Measurements from ENCODE around the gene MALT1. TPM values are rescaled to one million over a fixed set of nuclear protein-coding genes. Genes with fewer than 3 reads are reported as not detected.

MALT1 gene
- polyA plus RNA-seq (2013, experiment 1 of 2): 17.6 TPM
- polyA plus RNA-seq (2013, experiment 2 of 2): 17.7 TPM

DNA sequence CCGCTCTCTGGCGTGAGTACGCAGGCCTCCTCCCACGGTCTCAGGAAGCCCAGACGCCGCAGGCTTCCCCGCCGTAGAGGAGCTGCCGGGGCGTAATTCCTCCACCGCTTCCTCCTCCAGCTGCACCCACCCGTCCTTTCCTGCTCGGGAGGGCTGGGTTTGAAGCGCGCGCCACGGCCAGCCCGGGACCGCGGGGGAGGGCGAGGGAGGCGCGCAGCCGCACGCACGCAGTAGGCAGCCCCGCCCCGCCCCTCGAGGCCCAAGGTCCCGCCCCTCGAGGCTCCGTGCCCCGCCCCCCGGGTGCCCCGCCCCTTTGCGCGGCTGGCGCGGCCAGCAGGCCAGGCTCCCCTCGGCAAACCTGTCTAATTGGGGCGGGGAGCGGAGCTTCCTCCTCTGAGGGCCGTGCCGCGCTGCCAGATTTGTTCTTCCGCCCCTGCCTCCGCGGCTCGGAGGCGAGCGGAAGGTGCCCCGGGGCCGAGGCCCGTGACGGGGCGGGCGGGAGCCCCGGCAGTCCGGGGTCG, at the start of gene MALT1:
TSS of gene MALT1 (plus strand) at position 355 of the 521 bp plus-strand sequence. CDS start 179 bp downstream, outside the sequence.
- Histone ChIP-seq H3K4me1 (ENCODE audit: control insufficient read depth, low read depth, low read length) (peaks cover 8% of the 10 kb centered on the region), H2AK5ac (ENCODE audit: low read length) (no peak within 1 kb of the TSS), H3K56ac (ENCODE audit: low read length) (peak within 1 kb of the TSS; percentile 93), H2BK15ac (replicated peaks; ENCODE audit: low read depth) (no peak within 1 kb of the TSS), H3K27ac (ENCODE audit: low read depth, low read length) (peak within 1 kb of the TSS; percentile 98), H3K79me1 (ENCODE audit: low read length) (peaks cover 15% of the 10 kb centered on the region), H3K4me2 (ENCODE audit: low read length) (peak within 1 kb of the TSS; percentile 96), H3K36me3 (ENCODE audit: control insufficient read depth, insufficient read depth, low read length) (no peaks in the 10 kb centered on the region), H3K4ac (ENCODE audit: low read depth, low read length) (peak within 1 kb of the TSS; percentile 77), H3K23ac (ENCODE audit: low read length) (no peak within 1 kb of the TSS), H3K9ac (ENCODE audit: low read length) (peak within 1 kb of the TSS; percentile 92), H2BK5ac (ENCODE audit: low read length) (peak within 1 kb of the TSS; percentile 47), H4K8ac (ENCODE audit: low read depth, low read length) (peak within 1 kb of the TSS; percentile 58), H3K27me3 (ENCODE audit: insufficient read depth, low read length, poor library complexity) (no peaks in the 10 kb centered on the region), H4K5ac (ENCODE audit: low read length) (no peak within 1 kb of the TSS), H3K4me3 (ENCODE audit: low read length) (peak within 1 kb of the TSS; percentile 92), H3K18ac (ENCODE audit: low read length) (peak within 1 kb of the TSS; percentile 100), H2BK120ac (ENCODE audit: low read depth, low read length) (peak within 1 kb of the TSS; percentile 77), H3K79me2 (ENCODE audit: control insufficient read depth, insufficient read depth, low read length) (peaks cover 33% of the 10 kb centered on the region)
- DNase-seq: peak; percentile 95
- WGBS (ENCODE audit: extremely low coverage, insufficient coverage, low lambda C conversion rate): no CpG with 5 or more reads among the region's 60 CpGs

DNA sequence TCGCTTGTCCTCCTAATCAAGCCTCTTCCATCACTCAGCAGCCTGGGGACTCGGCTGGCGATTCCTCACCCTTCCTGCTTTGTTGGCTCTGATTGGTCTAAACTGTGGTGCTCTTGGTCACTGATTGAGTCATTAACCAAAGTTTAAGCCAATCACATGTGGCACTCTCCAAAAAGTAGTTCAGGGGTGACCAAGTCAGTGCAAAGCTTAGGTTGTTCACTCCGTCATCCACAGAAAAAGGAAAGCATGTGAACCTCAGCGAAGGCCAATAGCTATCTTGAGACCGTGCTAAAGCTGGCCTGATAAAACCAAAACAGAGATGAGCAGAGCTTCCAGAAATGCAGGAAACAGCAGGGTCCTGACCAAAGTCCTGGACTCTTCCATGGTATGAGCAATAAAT, 47.3 kb upstream of the MALT1 start:
- no peak overlapping the region for H3K27ac ChIP-seq (ENCODE audit: low read depth, low read length)
- no peak overlapping the region for H3K4me2 ChIP-seq (ENCODE audit: low read length)
- no peak overlapping the region for H3K18ac ChIP-seq (ENCODE audit: low read length)
- H3K4ac ChIP-seq (ENCODE audit: low read depth, low read length): no peak overlapping the region
- no peak for DNase-seq
- no peaks in the 10 kb centered on the region for H3K79me2 ChIP-seq (ENCODE audit: control insufficient read depth, insufficient read depth, low read length)
- no peak overlapping the region for H2BK5ac ChIP-seq (ENCODE audit: low read length)
- H3K9ac ChIP-seq (ENCODE audit: low read length): no peak overlapping the region
- no peak overlapping the region for H3K4me3 ChIP-seq (ENCODE audit: low read length)
- H3K56ac ChIP-seq (ENCODE audit: low read length): peak overlapping the region; percentile 1
- H2AK5ac ChIP-seq (ENCODE audit: low read length): no peak overlapping the region
- peaks cover 7% of the 10 kb centered on the region for H3K4me1 ChIP-seq (ENCODE audit: control insufficient read depth, low read depth, low read length)
- H4K5ac ChIP-seq (ENCODE audit: low read length): no peak overlapping the region
- H4K8ac ChIP-seq (ENCODE audit: low read depth, low read length): no peak overlapping the region
- no peaks in the 10 kb centered on the region for H3K79me1 ChIP-seq (ENCODE audit: low read length)
- H3K23ac ChIP-seq (ENCODE audit: low read length): no peak overlapping the region
- H3K27me3 ChIP-seq (ENCODE audit: insufficient read depth, low read length, poor library complexity): no peaks in the 10 kb centered on the region
- no CpG with 5 or more reads among the region's 6 CpGs for WGBS (ENCODE audit: extremely low coverage, insufficient coverage, low lambda C conversion rate)
- H2BK15ac ChIP-seq (replicated peaks; ENCODE audit: low read depth): no peak overlapping the region
- no peaks in the 10 kb centered on the region for H3K36me3 ChIP-seq (ENCODE audit: control insufficient read depth, insufficient read depth, low read length)
- H2BK120ac ChIP-seq (ENCODE audit: low read depth, low read length): no peak overlapping the region

- Histone ChIP-seq H3K27ac (ENCODE audit: low read depth, low read length) (no peak overlapping the region), H3K4ac (ENCODE audit: low read depth, low read length) (peak overlapping the region; percentile 10), H4K8ac (ENCODE audit: low read depth, low read length) (no peak overlapping the region), H3K4me1 (ENCODE audit: control insufficient read depth, low read depth, low read length) (peaks cover 9% of the 10 kb centered on the region), H3K18ac (ENCODE audit: low read length) (peak overlapping the region; percentile 78), H2BK120ac (ENCODE audit: low read depth, low read length) (no peak overlapping the region), H2BK5ac (ENCODE audit: low read length) (no peak overlapping the region), H3K56ac (ENCODE audit: low read length) (peak overlapping the region; percentile 31), H3K36me3 (ENCODE audit: control insufficient read depth, insufficient read depth, low read length) (no peaks in the 10 kb centered on the region), H3K27me3 (ENCODE audit: insufficient read depth, low read length, poor library complexity) (no peaks in the 10 kb centered on the region), H2BK15ac (replicated peaks; ENCODE audit: low read depth) (no peak overlapping the region), H3K79me1 (ENCODE audit: low read length) (no peaks in the 10 kb centered on the region), H3K9ac (ENCODE audit: low read length) (peak overlapping the region; percentile 2), H3K79me2 (ENCODE audit: control insufficient read depth, insufficient read depth, low read length) (no peaks in the 10 kb centered on the region), H3K4me3 (ENCODE audit: low read length) (no peak overlapping the region), H3K23ac (ENCODE audit: low read length) (no peak overlapping the region), H3K4me2 (ENCODE audit: low read length) (no peak overlapping the region), H4K5ac (ENCODE audit: low read length) (no peak overlapping the region), H2AK5ac (ENCODE audit: low read length) (peak overlapping the region; percentile 57)
- no peak for DNase-seq
- no CpG with 5 or more reads among the region's 10 CpGs for WGBS (ENCODE audit: extremely low coverage, insufficient coverage, low lambda C conversion rate)
Measured at GRCh38 chr18:58625839-58626238, 45.4 kb upstream of the MALT1 start.

GRCh38 chr18:58630071-58630470, 41.2 kb upstream of the MALT1 start:
- peak; percentile 92 for DNase-seq
- H3K79me2 ChIP-seq (ENCODE audit: control insufficient read depth, insufficient read depth, low read length): no peaks in the 10 kb centered on the region
- H3K18ac ChIP-seq (ENCODE audit: low read length): no peak overlapping the region
- no peak overlapping the region for H2BK5ac ChIP-seq (ENCODE audit: low read length)
- H3K4me2 ChIP-seq (ENCODE audit: low read length): no peak overlapping the region
- H4K8ac ChIP-seq (ENCODE audit: low read depth, low read length): no peak overlapping the region
- H3K9ac ChIP-seq (ENCODE audit: low read length): no peak overlapping the region
- no CpG with 5 or more reads among the region's 2 CpGs for WGBS (ENCODE audit: extremely low coverage, insufficient coverage, low lambda C conversion rate)
- H3K27me3 ChIP-seq (ENCODE audit: insufficient read depth, low read length, poor library complexity): no peaks in the 10 kb centered on the region
- H3K4me1 ChIP-seq (ENCODE audit: control insufficient read depth, low read depth, low read length): peaks cover 13% of the 10 kb centered on the region
- no peak overlapping the region for H3K27ac ChIP-seq (ENCODE audit: low read depth, low read length)
- no peaks in the 10 kb centered on the region for H3K36me3 ChIP-seq (ENCODE audit: control insufficient read depth, insufficient read depth, low read length)
- no peak overlapping the region for H3K4ac ChIP-seq (ENCODE audit: low read depth, low read length)
- H3K23ac ChIP-seq (ENCODE audit: low read length): no peak overlapping the region
- no peak overlapping the region for H3K4me3 ChIP-seq (ENCODE audit: low read length)
- H2AK5ac ChIP-seq (ENCODE audit: low read length): no peak overlapping the region
- no peak overlapping the region for H4K5ac ChIP-seq (ENCODE audit: low read length)
- H2BK120ac ChIP-seq (ENCODE audit: low read depth, low read length): no peak overlapping the region
- H2BK15ac ChIP-seq (replicated peaks; ENCODE audit: low read depth): peak overlapping the region; percentile 100
- no peak overlapping the region for H3K56ac ChIP-seq (ENCODE audit: low read length)
- no peaks in the 10 kb centered on the region for H3K79me1 ChIP-seq (ENCODE audit: low read length)

- H3K18ac ChIP-seq (ENCODE audit: low read length): peak overlapping the region; percentile 61
- no peak overlapping the region for H4K8ac ChIP-seq (ENCODE audit: low read depth, low read length)
- no peaks in the 10 kb centered on the region for H3K27me3 ChIP-seq (ENCODE audit: insufficient read depth, low read length, poor library complexity)
- no peak overlapping the region for H3K9ac ChIP-seq (ENCODE audit: low read length)
- no CpG with 5 or more reads among the region's 5 CpGs for WGBS (ENCODE audit: extremely low coverage, insufficient coverage, low lambda C conversion rate)
- H4K5ac ChIP-seq (ENCODE audit: low read length): no peak overlapping the region
- H3K79me2 ChIP-seq (ENCODE audit: control insufficient read depth, insufficient read depth, low read length): no peaks in the 10 kb centered on the region
- peak overlapping the region; percentile 38 for H3K27ac ChIP-seq (ENCODE audit: low read depth, low read length)
- no peaks in the 10 kb centered on the region for H3K36me3 ChIP-seq (ENCODE audit: control insufficient read depth, insufficient read depth, low read length)
- peak overlapping the region; percentile 58 for H2AK5ac ChIP-seq (ENCODE audit: low read length)
- peak overlapping the region; percentile 42 for H2BK5ac ChIP-seq (ENCODE audit: low read length)
- no peak overlapping the region for H3K4me2 ChIP-seq (ENCODE audit: low read length)
- peak overlapping the region; percentile 96 for H2BK120ac ChIP-seq (ENCODE audit: low read depth, low read length)
- no peak overlapping the region for H3K4me3 ChIP-seq (ENCODE audit: low read length)
- no peaks in the 10 kb centered on the region for H3K79me1 ChIP-seq (ENCODE audit: low read length)
- H3K56ac ChIP-seq (ENCODE audit: low read length): peak overlapping the region; percentile 50
- peak overlapping the region; percentile 76 for H2BK15ac ChIP-seq (replicated peaks; ENCODE audit: low read depth)
- H3K23ac ChIP-seq (ENCODE audit: low read length): no peak overlapping the region
- peak overlapping the region; percentile 85 for H3K4ac ChIP-seq (ENCODE audit: low read depth, low read length)
- DNase-seq: no peak
- peaks cover 12% of the 10 kb centered on the region for H3K4me1 ChIP-seq (ENCODE audit: control insufficient read depth, low read depth, low read length)
Measured at GRCh38 chr18:58631301-58631700, 40.0 kb upstream of the MALT1 start.

GRCh38 chr18:58632552-58632951, 38.7 kb upstream of the MALT1 start:
- Histone ChIP-seq H3K56ac (ENCODE audit: low read length) (no peak overlapping the region), H3K27me3 (ENCODE audit: insufficient read depth, low read length, poor library complexity) (no peaks in the 10 kb centered on the region), H2AK5ac (ENCODE audit: low read length) (no peak overlapping the region), H3K79me1 (ENCODE audit: low read length) (no peaks in the 10 kb centered on the region), H2BK120ac (ENCODE audit: low read depth, low read length) (no peak overlapping the region), H3K4me1 (ENCODE audit: control insufficient read depth, low read depth, low read length) (peaks cover 12% of the 10 kb centered on the region), H2BK5ac (ENCODE audit: low read length) (peak overlapping the region; percentile 56), H3K4me3 (ENCODE audit: low read length) (no peak overlapping the region), H3K36me3 (ENCODE audit: control insufficient read depth, insufficient read depth, low read length) (no peaks in the 10 kb centered on the region), H3K79me2 (ENCODE audit: control insufficient read depth, insufficient read depth, low read length) (no peaks in the 10 kb centered on the region), H3K4me2 (ENCODE audit: low read length) (no peak overlapping the region), H3K18ac (ENCODE audit: low read length) (peak overlapping the region; percentile 78), H3K23ac (ENCODE audit: low read length) (no peak overlapping the region), H4K5ac (ENCODE audit: low read length) (no peak overlapping the region), H3K4ac (ENCODE audit: low read depth, low read length) (peak overlapping the region; percentile 79), H4K8ac (ENCODE audit: low read depth, low read length) (no peak overlapping the region), H3K27ac (ENCODE audit: low read depth, low read length) (no peak overlapping the region), H3K9ac (ENCODE audit: low read length) (no peak overlapping the region), H2BK15ac (replicated peaks; ENCODE audit: low read depth) (peak overlapping the region; percentile 87)
- DNase-seq: no peak
- no CpG with 5 or more reads among the region's 5 CpGs for WGBS (ENCODE audit: extremely low coverage, insufficient coverage, low lambda C conversion rate)
